H9 (cell line): ENCODE data around the gene CCSER1. TPM values are rescaled to one million over a fixed set of nuclear protein-coding genes. Genes with fewer than 3 reads are reported as not detected.

Experiments
- DNase-seq: peaks from one replicate; pipeline ENCODE4 v3.0.0-alpha.2; 2017
- H2AFZ ChIP-seq: one replicate; pipeline ENCODE4 v1.6.1; 2013; ENCODE audit warnings: mild to moderate bottlenecking, low read length, control low read depth, moderate library complexity
- H2AK5ac ChIP-seq: 2 replicates; pipeline ENCODE4 v1.6.1; 2013; ENCODE audit warnings: low read length, control low read depth, mixed read lengths; ENCODE audit not compliant: insufficient read length
- H2BK120ac ChIP-seq: one replicate; pipeline ENCODE4 v1.6.1; 2013; ENCODE audit warnings: low read depth, mild to moderate bottlenecking, low read length, control low read depth, inconsistent platforms; ENCODE audit not compliant: poor library complexity, severe bottlenecking
- H2BK12ac ChIP-seq: 2 replicates; pipeline ENCODE4 v1.6.1; 2013; ENCODE audit warnings: low read length, control low read depth, mixed read lengths, low read depth; ENCODE audit not compliant: insufficient read length
- H2BK15ac ChIP-seq: 2 replicates; pipeline ENCODE4 v1.6.1; 2013; ENCODE audit warnings: low read depth, low read length, control low read depth
- H2BK20ac ChIP-seq: one replicate; pipeline ENCODE4 v1.6.1; 2013; ENCODE audit warnings: low read depth, mild to moderate bottlenecking, low read length, control low read depth, inconsistent platforms; ENCODE audit not compliant: poor library complexity, severe bottlenecking
- H2BK5ac ChIP-seq: 2 replicates; pipeline ENCODE4 v1.6.1; 2013; ENCODE audit warnings: low read length, control low read depth, mixed read lengths; ENCODE audit not compliant: insufficient read length
- H3K14ac ChIP-seq: 2 replicates; pipeline ENCODE4 v1.6.1; 2013; ENCODE audit warnings: low read length, control low read depth; ENCODE audit not compliant: insufficient read depth
- H3K18ac ChIP-seq: 2 replicates; pipeline ENCODE4 v1.6.1; 2013; ENCODE audit warnings: low read depth, mild to moderate bottlenecking, mixed read lengths, low read length, control low read depth; ENCODE audit not compliant: insufficient read length
- H3K23ac ChIP-seq: 2 replicates; pipeline ENCODE4 v1.6.1; 2013; ENCODE audit warnings: low read length, control low read depth, mixed read lengths, low read depth; ENCODE audit not compliant: insufficient read length
- H3K23me2 ChIP-seq: 2 replicates; pipeline ENCODE4 v1.6.1; 2013; ENCODE audit warnings: low read depth, mild to moderate bottlenecking, mixed read lengths, low read length, control low read depth; ENCODE audit not compliant: insufficient read length, poor library complexity, severe bottlenecking
- H3K27ac ChIP-seq: 2 replicates; pipeline ENCODE4 v1.5.1; 2013; ENCODE audit warnings: low read length, control low read depth, mixed read lengths, low read depth; ENCODE audit not compliant: insufficient read length
- H3K27me3 ChIP-seq: 2 replicates; pipeline ENCODE4 v1.6.1; 2013; ENCODE audit warnings: low read length, control low read depth, inconsistent platforms; ENCODE audit not compliant: insufficient read depth
- H3K4ac ChIP-seq: 2 replicates; pipeline ENCODE4 v1.6.1; 2013; ENCODE audit warnings: low read depth, mild to moderate bottlenecking, control low read depth, inconsistent platforms, low read length, moderate library complexity
- H3K4me1 ChIP-seq: 2 replicates; pipeline ENCODE4 v1.6.1; 2013; ENCODE audit warnings: low read length, control low read depth, inconsistent platforms; ENCODE audit not compliant: insufficient read depth
- H3K4me2 ChIP-seq: 2 replicates; pipeline ENCODE4 v1.6.1; 2013; ENCODE audit warnings: low read length, control low read depth, mixed read lengths; ENCODE audit not compliant: insufficient read length, insufficient read depth
- H3K56ac ChIP-seq: 2 replicates; pipeline ENCODE4 v1.6.1; 2013; ENCODE audit warnings: low read depth, mild to moderate bottlenecking, mixed read lengths, low read length, control low read depth; ENCODE audit not compliant: insufficient read length
- H3K79me1 ChIP-seq: 2 replicates; pipeline ENCODE4 v1.6.1; 2013; ENCODE audit warnings: low read depth, mild to moderate bottlenecking, moderate library complexity, low read length, control low read depth, inconsistent platforms; ENCODE audit not compliant: insufficient read depth, poor library complexity, severe bottlenecking
- H3K79me2 ChIP-seq: 2 replicates; pipeline ENCODE4 v1.6.1; 2013; ENCODE audit warnings: low read length, control low read depth, inconsistent platforms; ENCODE audit not compliant: insufficient read depth
- H3K9ac ChIP-seq: 2 replicates; pipeline ENCODE4 v1.6.1; 2013; ENCODE audit warnings: low read length, control low read depth, mixed read lengths; ENCODE audit not compliant: insufficient read length; ENCODE audit errors: extremely low read depth
- H3K9me3 ChIP-seq: one replicate; pipeline ENCODE4 v1.6.1; 2013; ENCODE audit warnings: low read depth, low read length, inconsistent platforms; ENCODE audit not compliant: control insufficient read depth
- H3T11ph ChIP-seq: one replicate; pipeline ENCODE4 v1.6.1; 2013; ENCODE audit warnings: mild to moderate bottlenecking, low read length, control low read depth, inconsistent platforms
- H4K20me1 ChIP-seq: one replicate; pipeline ENCODE4 v1.6.1; 2013; ENCODE audit not compliant: control insufficient read depth, insufficient read length, insufficient read depth
- H4K5ac ChIP-seq: 2 replicates; pipeline ENCODE4 v1.6.1; 2013; ENCODE audit warnings: low read depth, mild to moderate bottlenecking, mixed read lengths, low read length, control low read depth; ENCODE audit not compliant: insufficient read length
- H4K8ac ChIP-seq: replicated peaks from 2 replicates; pipeline ENCODE4 v1.6.1; 2013; ENCODE audit warnings: low read length, control low read depth, mixed read lengths, low read depth; ENCODE audit not compliant: insufficient read length
- H4K91ac ChIP-seq: 2 replicates; pipeline ENCODE4 v1.6.1; 2013; ENCODE audit warnings: low read depth, mild to moderate bottlenecking, moderate library complexity, mixed read lengths, low read length, control low read depth; ENCODE audit not compliant: insufficient read length
- H3K27ac Mint-ChIP-seq, 3 experiments: 2 replicates in 2 of 3; 3 replicates in 1 of 3; pipeline ENCODE4 v1.8.0; 2020 to 2021; ENCODE audit warnings: mixed read lengths in 3 of 3, mild to moderate bottlenecking in 1 of 3, moderate library complexity in 1 of 3
- H3K27me3 Mint-ChIP-seq: 2 replicates; pipeline ENCODE4 v1.8.0; 2021; ENCODE audit warnings: low read depth, mild to moderate bottlenecking, moderate library complexity, mixed read lengths
- H3K36me3 Mint-ChIP-seq, 3 experiments: 2 replicates in 2 of 3; 3 replicates in 1 of 3; pipeline ENCODE4 v1.8.0; 2020 to 2021; ENCODE audit warnings: low read depth in 3 of 3, mixed read lengths in 3 of 3; ENCODE audit not compliant: insufficient read depth in 1 of 3
- H3K4me1 Mint-ChIP-seq, 2 experiments: 2 replicates each; pipeline ENCODE4 v1.8.0; 2020; ENCODE audit warnings: mixed read lengths in 2 of 2
- H3K4me3 Mint-ChIP-seq, 2 experiments: 2 replicates in 1 of 2; 3 replicates in 1 of 2; pipeline ENCODE4 v1.8.0; 2020 to 2021; ENCODE audit warnings: mild to moderate bottlenecking in 2 of 2, mixed read lengths in 2 of 2, moderate library complexity in 1 of 2
- H3K9me3 Mint-ChIP-seq, 2 experiments: 2 replicates in 1 of 2; 3 replicates in 1 of 2; pipeline ENCODE4 v1.8.0; 2020; ENCODE audit warnings: mild to moderate bottlenecking in 2 of 2, mixed read lengths in 2 of 2, moderate library complexity in 1 of 2
- WGBS: extraction: QIAGEN DNeasy Blood & Tissue Kit; methylation state at CpG from one replicate; pipeline ENCODE4 v1.1.7; 2013; ENCODE audit warnings: missing lambda C conversion rate, low lambda C conversion rate, mixed read lengths; ENCODE audit not compliant: insufficient read length; ENCODE audit errors: extremely low coverage; 5-methylcytosine and 5-hydroxymethylcytosine counted together
- total RNA-seq: library from RNA; stranded (reverse); gene quantifications from 2 replicates; pipeline ENCODE4 v1.2.1, GENCODE V29; 2021
- TF ChIP-seq, protein P1 (sequence below): fragments of 200-600 bp; sonication (generic); conservative IDR thresholded peaks from 3 replicates; pipeline ENCODE4 v1.8.0; 2021; ENCODE audit warnings: antibody characterized with exemption, mild to moderate bottlenecking

Gene CCSER1
- total RNA-seq, 1 experiment from 2014 or later, result 0.37 TPM

DNA sequence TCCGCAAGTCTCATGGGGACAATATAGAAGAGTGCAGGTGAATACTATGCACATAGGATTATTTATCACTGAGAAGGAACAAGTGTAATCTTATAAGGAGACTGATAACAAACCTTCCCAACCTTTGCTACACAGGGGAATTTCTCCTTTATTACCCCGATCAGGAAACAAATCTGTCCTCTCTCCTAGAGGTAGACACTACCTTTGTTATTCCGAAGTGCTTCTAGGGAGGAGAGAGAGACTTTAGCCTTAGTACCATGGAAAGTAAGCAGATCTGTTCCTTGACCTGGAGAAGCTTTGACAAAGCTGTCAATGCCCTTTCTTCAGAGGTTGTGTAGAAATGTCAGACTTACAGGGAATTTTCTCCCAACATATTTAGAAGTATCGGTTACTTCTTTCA, 475.5 kb downstream of the CCSER1 start:
- H3K4ac ChIP-seq, result no peak overlapping the region
- Mint-ChIP-seq H3K4me3 (no peak overlapping the region), H3K4me1 (peaks cover 4 to 6% of the 10 kb centered on the region in 2 experiments; a peak in 2 of 4 replicates), H3K9me3 (no peaks in the 10 kb centered on the region; a peak in 2 of 5 replicates), H3K36me3 (no peaks in the 10 kb centered on the region; a peak in 3 of 7 replicates), H3K27ac (no peak overlapping the region), H3K27me3 (no peaks in the 10 kb centered on the region)
- no CpG with 5 or more reads among the region's 4 CpGs for WGBS
- no peak overlapping the region for H4K8ac ChIP-seq
- no peak overlapping the region for H2BK20ac ChIP-seq
- H3K27ac ChIP-seq, result no peak overlapping the region
- H2BK120ac ChIP-seq, result no peak overlapping the region
- no peak overlapping the region for H2BK15ac ChIP-seq
- H3K79me1 ChIP-seq, result no peaks in the 10 kb centered on the region
- H3K27me3 ChIP-seq, result no peaks in the 10 kb centered on the region
- H2BK12ac ChIP-seq, result no peak overlapping the region
- no peaks in the 10 kb centered on the region for H4K20me1 ChIP-seq
- no peaks in the 10 kb centered on the region for H3K23me2 ChIP-seq
- no peak overlapping the region for H3K23ac ChIP-seq
- no peak overlapping the region for H3K4me2 ChIP-seq
- no peak overlapping the region for H3K18ac ChIP-seq
- H2BK5ac ChIP-seq, result no peak overlapping the region
- no peak for DNase-seq
- no peaks in the 10 kb centered on the region for H3K79me2 ChIP-seq
- H4K91ac ChIP-seq, result no peak overlapping the region
- no peaks in the 10 kb centered on the region for H3K9me3 ChIP-seq
- TF ChIP-seq, protein P1, sequence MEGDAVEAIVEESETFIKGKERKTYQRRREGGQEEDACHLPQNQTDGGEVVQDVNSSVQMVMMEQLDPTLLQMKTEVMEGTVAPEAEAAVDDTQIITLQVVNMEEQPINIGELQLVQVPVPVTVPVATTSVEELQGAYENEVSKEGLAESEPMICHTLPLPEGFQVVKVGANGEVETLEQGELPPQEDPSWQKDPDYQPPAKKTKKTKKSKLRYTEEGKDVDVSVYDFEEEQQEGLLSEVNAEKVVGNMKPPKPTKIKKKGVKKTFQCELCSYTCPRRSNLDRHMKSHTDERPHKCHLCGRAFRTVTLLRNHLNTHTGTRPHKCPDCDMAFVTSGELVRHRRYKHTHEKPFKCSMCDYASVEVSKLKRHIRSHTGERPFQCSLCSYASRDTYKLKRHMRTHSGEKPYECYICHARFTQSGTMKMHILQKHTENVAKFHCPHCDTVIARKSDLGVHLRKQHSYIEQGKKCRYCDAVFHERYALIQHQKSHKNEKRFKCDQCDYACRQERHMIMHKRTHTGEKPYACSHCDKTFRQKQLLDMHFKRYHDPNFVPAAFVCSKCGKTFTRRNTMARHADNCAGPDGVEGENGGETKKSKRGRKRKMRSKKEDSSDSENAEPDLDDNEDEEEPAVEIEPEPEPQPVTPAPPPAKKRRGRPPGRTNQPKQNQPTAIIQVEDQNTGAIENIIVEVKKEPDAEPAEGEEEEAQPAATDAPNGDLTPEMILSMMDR, result no peak
- H2AFZ ChIP-seq, result no peak overlapping the region
- H3K14ac ChIP-seq, result no peak overlapping the region
- H3K9ac ChIP-seq, result no peak overlapping the region
- H2AK5ac ChIP-seq, result no peak overlapping the region
- no peak overlapping the region for H4K5ac ChIP-seq
- no peak overlapping the region for H3K56ac ChIP-seq
- H3K4me1 ChIP-seq, result no peaks in the 10 kb centered on the region
- no peak overlapping the region for H3T11ph ChIP-seq
